ENCODE results near the gene ERICH4. TPM values are rescaled to one million over a fixed set of nuclear protein-coding genes. Genes with fewer than 3 reads are reported as not detected.
"Not testable (repeated sequence)": the region's sequence is repeated elsewhere in the genome, so short reads cannot be mapped to it uniquely, and the experiment has no call there.

Gene ERICH4
- total RNA-seq, 1 donor from 2014 or later: not detected

DNA sequence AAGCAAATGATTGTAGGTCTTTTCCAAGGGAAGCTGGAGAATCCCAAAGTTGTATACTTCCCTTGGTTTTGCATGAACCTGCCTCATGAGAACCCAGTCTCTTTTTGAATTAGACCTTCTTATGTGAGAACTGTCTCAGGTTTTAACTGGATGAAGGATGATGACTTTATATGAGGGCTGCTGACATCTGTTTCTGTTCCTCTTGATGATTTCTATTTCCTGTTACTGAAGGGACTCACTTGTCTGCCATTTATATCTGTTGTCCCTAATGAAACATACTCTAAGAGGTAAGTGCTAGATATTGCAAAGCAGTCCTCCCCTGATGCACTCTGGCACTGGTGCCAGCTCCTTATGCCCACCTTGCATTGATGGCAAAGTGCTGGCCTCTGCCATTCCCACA lies 33.6 kb downstream of the ERICH4 start:
- no peak for DNase-seq (ENCODE audit: low spot score)

GRCh38 chr19:41478171-41478570 lies 35.2 kb downstream of the ERICH4 start:
- DNase-seq (ENCODE audit: low spot score): no peak

- no peak for DNase-seq (ENCODE audit: low spot score)
Measured at GRCh38 chr19:41478875-41479756, 36.2 kb downstream of the ERICH4 start.

GRCh38 chr19:41479757-41480191 lies 36.8 kb downstream of the ERICH4 start:
- no peak for DNase-seq (ENCODE audit: low spot score)

DNA sequence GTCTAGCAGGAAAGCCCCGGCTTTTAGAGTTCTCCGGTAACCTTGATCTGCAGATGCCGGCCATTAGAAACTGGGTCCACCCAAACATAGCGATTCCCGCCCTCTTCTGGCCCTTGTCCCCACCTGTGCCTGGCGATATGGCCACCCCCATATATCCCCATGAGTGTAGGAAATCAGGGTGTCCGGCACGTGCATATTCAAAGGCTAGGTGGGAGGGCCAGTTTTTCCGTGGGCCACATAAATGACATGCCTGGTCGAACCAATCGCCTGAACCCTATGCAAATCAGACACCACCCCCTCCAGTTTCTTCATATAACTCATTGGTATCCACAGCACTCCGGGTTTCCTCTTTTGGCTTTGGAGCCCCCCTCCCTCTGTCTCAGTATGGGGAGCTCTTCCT lies 37.4 kb downstream of the ERICH4 start:
- DNase-seq (ENCODE audit: low spot score): no peak

DNA sequence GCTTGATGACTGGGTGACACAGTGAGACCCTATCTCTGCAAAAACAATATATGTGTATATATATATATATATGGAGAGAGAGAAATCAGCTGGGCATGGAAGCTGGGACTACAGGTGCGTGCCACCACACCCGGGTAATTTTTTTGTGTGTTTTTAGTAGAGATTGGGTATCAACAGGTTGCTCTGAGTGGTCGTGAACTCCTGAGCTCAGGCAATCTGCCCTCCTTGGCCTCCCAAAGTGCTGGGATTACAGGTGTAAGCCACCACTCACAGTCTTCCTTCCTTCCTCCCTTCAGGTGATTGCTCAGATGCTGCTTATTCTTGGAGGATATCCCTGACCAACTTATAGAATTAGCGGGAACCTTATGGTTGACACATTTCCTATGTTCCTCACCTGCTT lies 41.9 kb downstream of the ERICH4 start:
- no peak for DNase-seq (ENCODE audit: low spot score)

- not testable (repeated sequence) for DNase-seq (ENCODE audit: low spot score)
Measured at GRCh38 chr19:41486953-41487352, 44.0 kb downstream of the ERICH4 start.

DNA sequence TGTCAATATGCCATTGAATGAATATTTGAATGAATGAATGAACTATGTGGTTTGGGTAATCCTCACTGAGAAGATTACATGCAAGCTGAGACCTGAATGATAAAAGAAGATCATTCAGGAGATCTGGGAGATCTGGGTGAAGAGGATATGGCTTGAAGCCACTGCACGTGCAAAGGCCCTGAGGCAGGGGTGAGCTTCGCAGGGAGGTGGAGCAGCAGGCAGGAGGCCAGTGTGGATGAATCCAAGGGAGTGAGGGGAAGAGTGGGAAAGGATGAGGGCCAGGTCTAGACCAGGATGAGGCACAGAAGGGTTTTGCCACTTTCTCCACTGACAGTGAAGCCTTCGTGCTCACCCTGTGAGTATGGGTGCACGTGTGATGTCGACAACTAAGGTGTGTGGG lies 49.9 kb downstream of the ERICH4 start:
- no peak for DNase-seq (ENCODE audit: low spot score)

Other genes with a start within 250 kb of the ERICH4 start
- gene CYP2S1, start 249.9 kb upstream of the ERICH4 start, total RNA-seq: 2.2 TPM
- 61.1 TPM for gene AXL, start 223.9 kb upstream of the ERICH4 start, total RNA-seq
- 143 TPM for gene HNRNPUL1, start 178.8 kb upstream of the ERICH4 start, total RNA-seq
- 20.5 TPM for gene CCDC97, start 133.0 kb upstream of the ERICH4 start, total RNA-seq
- 54.3 TPM for gene TGFB1, start 89.2 kb upstream of the ERICH4 start, total RNA-seq
- gene B9D2, start 79.0 kb upstream of the ERICH4 start, total RNA-seq: 3.5 TPM
- 10.0 TPM for gene TMEM91, start 66.6 kb upstream of the ERICH4 start, total RNA-seq
- 9.6 TPM for gene EXOSC5, start 45.8 kb upstream of the ERICH4 start, total RNA-seq
- gene BCKDHA, start 45.3 kb upstream of the ERICH4 start, total RNA-seq: 5.7 TPM
- 8.1 TPM for gene B3GNT8, start 15.8 kb upstream of the ERICH4 start, total RNA-seq
- 33.0 TPM for gene DMAC2, start 3.2 kb upstream of the ERICH4 start, total RNA-seq
- 2.1 TPM for gene CEACAM21, start 133.0 kb downstream of the ERICH4 start, total RNA-seq
- 6.0 TPM for gene CEACAM4, start 183.9 kb downstream of the ERICH4 start, total RNA-seq
- not detected for gene CEACAM7, start 245.1 kb downstream of the ERICH4 start, total RNA-seq